PFSK-1 (cell line): ENCODE data around the gene SLC30A1.

ENCODE experiments used
- POLR2AphosphoS5 ChIP-seq: IDR thresholded peaks from 2 replicates; pipeline ENCODE4 v1.6.1; 2012; ENCODE audit warnings: low read depth, mild to moderate bottlenecking, control low read depth, low read length, moderate library complexity
- TAF1 ChIP-seq: IDR thresholded peaks from 2 replicates; pipeline ENCODE4 v1.6.1; 2012; ENCODE audit warnings: low read length, control low read depth, borderline replicate concordance; ENCODE audit not compliant: insufficient read depth

DNA sequence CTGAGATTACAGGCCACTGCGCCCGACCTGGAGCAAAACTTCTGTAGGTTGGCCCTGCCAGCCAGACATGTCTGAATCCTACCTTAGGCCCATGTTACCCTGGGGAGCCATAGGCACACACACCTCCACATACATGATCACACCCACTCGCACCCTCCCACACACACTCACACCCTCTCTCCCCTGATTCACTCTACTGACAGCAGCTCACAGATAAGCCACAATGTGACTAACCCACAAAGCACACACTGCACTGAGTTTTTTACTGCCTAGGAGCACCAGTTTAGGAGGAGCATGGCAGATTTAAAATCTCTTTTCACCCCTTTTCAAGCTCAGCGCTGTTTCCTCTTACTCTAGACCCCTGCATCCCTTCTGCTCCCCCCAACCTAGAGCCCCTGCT is 41.7 kb downstream of the SLC30A1 start:
- TF ChIP-seq POLR2AphosphoS5 = no peak
- no peak for TF ChIP-seq TAF1
